HG02884 (cell line): ENCODE data around the gene PLB1.

Experiments
- ATAC-seq: cut with Tn5 transposase; IDR thresholded peaks from one replicate; pipeline ENCODE4 v1.9.1; 2021; ENCODE audit warnings: mild to moderate bottlenecking, moderate library complexity; ENCODE audit not compliant: unreplicated experiment

The PLB1 gene, protein sequence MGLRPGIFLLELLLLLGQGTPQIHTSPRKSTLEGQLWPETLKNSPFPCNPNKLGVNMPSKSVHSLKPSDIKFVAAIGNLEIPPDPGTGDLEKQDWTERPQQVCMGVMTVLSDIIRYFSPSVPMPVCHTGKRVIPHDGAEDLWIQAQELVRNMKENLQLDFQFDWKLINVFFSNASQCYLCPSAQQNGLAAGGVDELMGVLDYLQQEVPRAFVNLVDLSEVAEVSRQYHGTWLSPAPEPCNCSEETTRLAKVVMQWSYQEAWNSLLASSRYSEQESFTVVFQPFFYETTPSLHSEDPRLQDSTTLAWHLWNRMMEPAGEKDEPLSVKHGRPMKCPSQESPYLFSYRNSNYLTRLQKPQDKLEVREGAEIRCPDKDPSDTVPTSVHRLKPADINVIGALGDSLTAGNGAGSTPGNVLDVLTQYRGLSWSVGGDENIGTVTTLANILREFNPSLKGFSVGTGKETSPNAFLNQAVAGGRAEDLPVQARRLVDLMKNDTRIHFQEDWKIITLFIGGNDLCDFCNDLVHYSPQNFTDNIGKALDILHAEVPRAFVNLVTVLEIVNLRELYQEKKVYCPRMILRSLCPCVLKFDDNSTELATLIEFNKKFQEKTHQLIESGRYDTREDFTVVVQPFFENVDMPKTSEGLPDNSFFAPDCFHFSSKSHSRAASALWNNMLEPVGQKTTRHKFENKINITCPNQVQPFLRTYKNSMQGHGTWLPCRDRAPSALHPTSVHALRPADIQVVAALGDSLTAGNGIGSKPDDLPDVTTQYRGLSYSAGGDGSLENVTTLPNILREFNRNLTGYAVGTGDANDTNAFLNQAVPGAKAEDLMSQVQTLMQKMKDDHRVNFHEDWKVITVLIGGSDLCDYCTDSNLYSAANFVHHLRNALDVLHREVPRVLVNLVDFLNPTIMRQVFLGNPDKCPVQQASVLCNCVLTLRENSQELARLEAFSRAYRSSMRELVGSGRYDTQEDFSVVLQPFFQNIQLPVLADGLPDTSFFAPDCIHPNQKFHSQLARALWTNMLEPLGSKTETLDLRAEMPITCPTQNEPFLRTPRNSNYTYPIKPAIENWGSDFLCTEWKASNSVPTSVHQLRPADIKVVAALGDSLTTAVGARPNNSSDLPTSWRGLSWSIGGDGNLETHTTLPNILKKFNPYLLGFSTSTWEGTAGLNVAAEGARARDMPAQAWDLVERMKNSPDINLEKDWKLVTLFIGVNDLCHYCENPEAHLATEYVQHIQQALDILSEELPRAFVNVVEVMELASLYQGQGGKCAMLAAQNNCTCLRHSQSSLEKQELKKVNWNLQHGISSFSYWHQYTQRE (N-terminal part only)

GRCh38 chr2:28495551-28496250, at the start of gene PLB1:
Gene PLB1 (plus strand): TSS chr2:28496060. CDS start chr2:28496115, 55 bp downstream.
- ATAC-seq: no peak

GRCh38 chr2:28446531-28446930, 49.3 kb upstream of the PLB1 start:
- ATAC-seq: no peak

DNA sequence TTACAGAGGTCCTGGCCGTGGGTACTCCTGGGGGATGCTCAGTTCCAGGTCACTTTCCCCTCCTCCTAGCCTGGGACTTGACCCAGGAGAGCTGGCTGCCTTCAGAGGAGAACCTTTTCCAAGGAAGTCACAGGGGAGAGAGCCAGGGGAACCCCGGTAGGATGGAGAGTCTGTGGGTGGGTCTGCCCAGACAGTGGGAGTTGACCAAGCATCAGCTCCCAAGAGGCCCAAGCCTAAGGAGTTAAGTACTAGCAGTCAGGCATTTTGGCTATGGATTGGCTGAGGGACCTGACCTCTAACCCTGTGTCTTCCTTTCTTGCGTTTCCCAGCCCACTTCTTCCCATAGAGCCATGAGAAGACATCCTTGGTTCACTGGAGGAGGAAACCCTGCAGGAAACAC, 48.8 kb upstream of the PLB1 start:
- ATAC-seq: no peak

- ATAC-seq: no peak
These were observed 47.7 kb upstream of the PLB1 start for GRCh38 chr2:28447943-28448792.

DNA sequence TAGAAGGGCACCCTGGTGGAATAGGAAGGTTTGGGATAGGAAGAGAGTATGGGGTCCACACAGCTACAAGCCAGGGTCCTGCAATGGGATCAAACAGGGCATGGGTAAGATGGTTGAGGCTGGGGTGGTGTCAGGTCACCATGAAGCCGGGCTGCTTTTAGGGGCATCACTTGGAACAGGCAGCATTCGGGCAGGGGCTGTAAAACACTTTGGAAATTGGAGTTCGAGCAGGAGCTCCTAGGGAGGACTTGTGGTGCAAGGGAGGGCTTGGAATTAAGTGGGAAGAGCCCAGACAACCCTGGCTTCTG, 47.1 kb upstream of the PLB1 start:
- no peak for ATAC-seq

- ATAC-seq: no peak
These were observed 46.8 kb upstream of the PLB1 start for GRCh38 chr2:28449126-28449487.

DNA sequence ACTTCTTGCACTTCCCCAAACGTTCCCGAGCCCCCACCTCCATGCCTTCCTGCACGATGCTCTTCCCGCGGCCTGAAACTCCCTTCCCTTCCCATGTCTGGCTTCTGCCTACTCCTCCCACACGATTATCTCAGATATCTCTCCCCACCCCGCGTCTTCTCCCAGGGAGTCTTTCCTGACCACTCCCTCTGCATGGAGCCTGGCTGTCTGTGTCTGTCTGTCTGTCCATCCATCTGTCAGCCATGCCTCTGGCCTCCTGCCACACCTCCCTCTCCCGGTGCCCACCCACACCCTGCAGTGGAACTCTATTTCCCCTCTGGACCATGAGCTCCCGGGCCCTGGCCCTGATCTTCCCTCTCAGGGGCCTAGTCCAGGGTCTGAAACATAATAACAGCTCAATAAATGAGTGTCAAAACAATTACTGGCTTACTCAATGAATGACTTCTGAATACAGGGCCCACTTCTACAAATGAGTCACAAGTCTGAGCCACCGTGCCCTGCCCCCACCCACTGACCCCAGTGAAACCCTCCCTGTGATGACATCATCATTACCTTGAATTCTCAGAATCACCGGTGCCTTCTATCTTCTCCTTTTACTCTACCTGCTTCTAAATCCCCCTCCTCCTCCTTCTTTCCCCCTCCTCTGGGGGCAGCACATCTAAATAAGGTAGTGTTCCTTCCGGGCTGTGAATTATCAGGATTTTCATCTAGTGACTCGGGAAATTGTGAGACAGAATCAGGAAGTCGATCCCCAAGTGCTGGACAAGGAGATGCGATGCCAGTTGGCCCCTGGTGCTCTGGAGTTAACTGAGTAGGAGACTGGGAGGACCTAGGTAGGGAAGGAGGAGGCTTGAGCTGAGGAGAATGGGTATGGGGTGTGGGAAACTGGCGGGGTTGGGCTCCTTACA, 46.1 kb upstream of the PLB1 start:
- ATAC-seq: no peak

DNA sequence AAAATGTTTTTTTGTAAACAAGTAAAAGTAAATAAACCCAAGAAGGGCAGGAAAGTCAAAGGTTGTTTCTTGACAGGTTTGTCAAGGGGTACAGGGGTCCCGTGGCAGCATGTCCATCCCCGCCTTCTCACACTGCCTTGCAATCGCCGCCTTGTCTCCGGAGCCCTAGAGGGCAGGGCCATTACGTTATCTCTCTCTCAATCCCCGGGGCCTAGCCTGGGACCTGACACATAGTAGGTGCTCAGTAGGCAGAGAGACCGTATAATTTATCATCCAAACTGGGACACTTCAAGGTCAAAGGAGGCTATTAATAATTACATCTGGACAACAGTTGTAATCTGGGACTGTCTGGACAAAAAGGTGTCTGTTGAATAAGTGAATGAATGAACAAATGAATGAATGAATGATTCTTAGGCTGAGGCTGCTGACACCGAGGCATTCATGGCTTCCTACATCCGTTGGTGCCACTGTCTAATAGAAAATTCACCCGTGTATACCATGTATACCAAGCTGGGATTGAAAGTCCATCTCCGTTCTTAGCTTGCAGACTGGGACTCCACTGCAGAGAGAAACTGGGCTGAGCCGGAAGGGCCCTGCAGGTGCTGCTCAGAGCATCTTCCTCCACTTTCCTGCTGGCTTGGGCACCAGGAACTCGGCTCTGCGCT, 44.8 kb upstream of the PLB1 start:
- ATAC-seq: no peak

GRCh38 chr2:28451793-28452533, 43.9 kb upstream of the PLB1 start:
- ATAC-seq: no peak

GRCh38 chr2:28452534-28453081, 43.3 kb upstream of the PLB1 start:
- no peak for ATAC-seq

- no peak for ATAC-seq
These were observed 42.5 kb upstream of the PLB1 start for GRCh38 chr2:28453396-28453795.

DNA sequence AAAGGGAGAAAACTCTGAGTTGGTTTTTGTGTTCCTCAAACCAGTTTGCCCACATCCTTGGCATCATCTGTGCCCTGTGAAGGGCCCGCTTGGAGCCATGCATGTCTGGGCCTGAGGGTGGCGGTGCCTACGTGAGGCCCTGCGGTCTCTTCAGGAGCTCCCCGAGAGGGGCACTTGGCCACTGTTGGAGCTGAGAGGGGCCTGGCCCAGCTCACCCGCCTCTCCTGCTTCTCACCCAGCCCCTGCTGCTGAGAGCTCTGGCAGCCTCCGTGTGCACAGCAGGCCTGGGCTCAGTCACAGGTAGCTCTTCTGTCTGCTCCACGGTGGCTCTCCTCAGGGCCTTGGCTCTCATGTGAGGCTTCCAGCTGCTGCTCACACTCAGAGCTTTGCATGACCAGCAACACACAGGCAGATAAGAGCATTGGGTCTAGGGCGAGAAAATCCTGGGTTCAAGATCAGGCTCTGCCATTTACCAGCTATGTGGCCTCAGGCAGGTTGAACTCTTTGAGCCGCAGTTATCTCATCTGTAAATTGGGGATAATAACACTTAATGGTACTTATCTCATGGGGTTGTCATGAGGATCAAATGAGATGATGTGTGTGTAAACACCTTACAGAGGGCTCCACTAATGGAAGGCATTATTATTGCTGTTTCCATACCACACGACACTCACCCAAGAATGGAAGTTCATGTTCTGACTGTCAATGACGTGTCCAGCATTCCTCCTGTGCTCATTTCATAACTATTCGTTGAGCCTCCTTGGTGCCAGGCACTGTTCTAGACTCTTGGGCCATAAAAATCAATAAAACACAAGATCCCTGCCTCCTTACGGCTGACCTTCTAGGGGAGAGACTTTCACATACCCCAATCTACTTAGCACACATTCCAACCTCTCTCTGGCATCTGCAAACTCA, 41.6 kb upstream of the PLB1 start:
- no peak for ATAC-seq

- no peak for ATAC-seq
These were observed 38.6 kb upstream of the PLB1 start for GRCh38 chr2:28457237-28457636.

GRCh38 chr2:28461056-28461455, 34.8 kb upstream of the PLB1 start:
- no peak for ATAC-seq

- ATAC-seq: no peak
These were observed 33.7 kb upstream of the PLB1 start for GRCh38 chr2:28462122-28462521.

GRCh38 chr2:28463211-28463816, 32.5 kb upstream of the PLB1 start:
- no peak for ATAC-seq
